Stimulated activated naive CD8-positive, alpha-beta T cell treated with anti-CD3 and anti-CD28 coated beads, Interleukin-15, amount 100 ng/mL, for 72 hours (primary cell): ENCODE data around the gene WDR4.

Experiments
- ATAC-seq: fragments of 150-1000 bp; cut with Tn5 transposase; 2 replicates; pipeline ENCODE4 v1.10.0; 2021; ENCODE audit warnings: mild to moderate bottlenecking, moderate library complexity
- DNase-seq, 2 donors: peaks; one replicate each; pipeline ENCODE4 v3.0.0; 2021 to 2022
- H3K27ac Mint-ChIP-seq, 2 donors: one replicate each; pipeline ENCODE4 v1.8.0; 2022; ENCODE audit warnings: mild to moderate bottlenecking in 2 of 2, mixed read lengths in 2 of 2, moderate library complexity in 2 of 2
- H3K27me3 Mint-ChIP-seq: one replicate; pipeline ENCODE4 v1.8.0; 2022; ENCODE audit warnings: mixed read lengths
- H3K4me1 Mint-ChIP-seq: one replicate; pipeline ENCODE4 v1.8.0; 2022; ENCODE audit warnings: mild to moderate bottlenecking, mixed read lengths
- H3K4me3 Mint-ChIP-seq, 2 donors: one replicate each; pipeline ENCODE4 v1.8.0; 2022; ENCODE audit warnings: mild to moderate bottlenecking in 2 of 2, mixed read lengths in 2 of 2, moderate library complexity in 1 of 2
- H3K9me3 Mint-ChIP-seq, 2 donors: one replicate each; pipeline ENCODE4 v1.8.0; 2022; ENCODE audit warnings: mixed read lengths in 2 of 2

The WDR4 gene

DNA sequence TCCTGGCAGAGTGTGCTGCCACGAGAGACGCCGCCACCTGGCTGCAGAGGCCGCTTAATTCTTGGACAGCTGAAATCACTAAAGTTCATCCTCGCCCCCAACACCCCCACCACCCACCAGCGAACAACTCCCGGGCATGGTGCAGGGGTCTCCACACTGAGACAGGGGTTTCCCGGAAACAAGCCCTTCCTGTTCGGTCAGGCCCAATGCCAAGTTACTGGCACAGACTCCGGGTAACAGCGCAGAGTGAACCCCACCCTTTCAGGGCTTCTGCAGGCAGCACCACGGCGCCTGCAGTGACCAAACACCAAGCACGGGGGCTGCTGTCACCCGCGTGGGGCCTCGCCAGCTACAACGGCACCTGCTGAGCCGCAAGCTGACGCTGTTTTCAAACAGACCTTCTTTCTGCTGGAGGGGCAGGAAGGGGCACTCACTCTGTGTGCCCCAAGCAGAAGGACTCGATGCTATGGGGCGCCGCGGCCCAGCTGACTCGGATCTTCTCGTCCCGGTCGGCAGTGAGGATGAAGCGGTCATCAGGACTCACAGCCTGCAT lies 17.4 kb downstream of the WDR4 start:
- Mint-ChIP-seq H3K4me1 (peaks cover 57% of the 10 kb centered on the region), H3K4me3 (no peak overlapping the region)

DNA sequence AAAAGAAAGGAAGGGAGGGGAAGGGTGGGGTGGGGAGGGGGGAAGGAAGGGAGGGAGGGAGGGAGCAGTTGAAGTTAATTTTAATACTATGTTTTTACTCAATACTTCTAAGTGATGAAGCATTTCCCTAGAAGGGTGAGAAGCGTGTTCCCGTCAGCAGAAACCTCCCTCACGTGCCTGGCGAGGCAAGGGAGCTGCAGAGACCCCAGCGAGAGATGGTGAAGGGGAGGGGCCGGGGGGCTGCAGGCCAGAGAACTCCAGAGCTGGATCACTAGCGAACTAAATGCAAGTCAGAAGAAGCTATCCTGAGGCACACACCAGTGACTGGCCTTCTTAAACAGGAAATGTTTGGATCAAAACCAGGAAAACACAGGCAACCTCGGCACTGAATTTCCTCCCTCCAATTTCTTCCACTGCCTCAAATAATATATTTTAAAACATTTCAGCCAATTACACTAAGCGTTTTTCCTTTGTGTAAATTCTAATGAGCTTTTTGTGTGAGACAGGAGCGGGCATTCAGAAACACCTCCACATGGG lies 18.0 kb downstream of the WDR4 start:
- no peak for DNase-seq
- Mint-ChIP-seq H3K9me3 (no peaks in the 10 kb centered on the region), H3K4me1 (peaks cover 57% of the 10 kb centered on the region), H3K4me3 (no peak overlapping the region), H3K27ac (no peak overlapping the region), H3K27me3 (no peaks in the 10 kb centered on the region)
- no peak for ATAC-seq

More for the DNA sequence above, 17.4 kb downstream of the WDR4 start:
- H3K27ac Mint-ChIP-seq: no peak overlapping the region
- H3K27me3 Mint-ChIP-seq: no peaks in the 10 kb centered on the region
- no peak for ATAC-seq
- H3K9me3 Mint-ChIP-seq: no peaks in the 10 kb centered on the region
- no peak for DNase-seq

DNA sequence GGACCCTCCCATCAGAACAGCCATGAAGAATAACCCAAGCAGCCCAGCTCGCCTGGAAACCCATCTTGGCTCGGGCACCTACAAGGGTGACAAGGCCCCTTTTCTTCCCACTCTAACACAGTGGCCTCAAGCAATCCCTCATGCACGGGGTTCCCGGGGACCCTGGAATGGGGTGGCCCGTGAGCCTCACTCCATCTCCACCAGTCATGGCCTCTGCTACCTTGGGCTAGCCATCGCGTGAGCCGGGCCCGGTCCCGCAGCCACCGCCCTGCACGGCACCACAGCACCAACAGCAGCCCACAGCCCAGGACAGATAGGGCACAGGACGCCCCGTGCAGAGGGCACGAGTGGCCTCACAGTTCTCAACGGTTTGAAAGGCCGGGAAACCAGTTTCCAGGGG lies 19.0 kb downstream of the WDR4 start:
- Mint-ChIP-seq H3K4me1 (peaks cover 49% of the 10 kb centered on the region), H3K27me3 (no peaks in the 10 kb centered on the region), H3K4me3 (no peak overlapping the region), H3K27ac (no peak overlapping the region), H3K9me3 (no peaks in the 10 kb centered on the region)
- DNase-seq (no peak), ATAC-seq (no peak)

DNA sequence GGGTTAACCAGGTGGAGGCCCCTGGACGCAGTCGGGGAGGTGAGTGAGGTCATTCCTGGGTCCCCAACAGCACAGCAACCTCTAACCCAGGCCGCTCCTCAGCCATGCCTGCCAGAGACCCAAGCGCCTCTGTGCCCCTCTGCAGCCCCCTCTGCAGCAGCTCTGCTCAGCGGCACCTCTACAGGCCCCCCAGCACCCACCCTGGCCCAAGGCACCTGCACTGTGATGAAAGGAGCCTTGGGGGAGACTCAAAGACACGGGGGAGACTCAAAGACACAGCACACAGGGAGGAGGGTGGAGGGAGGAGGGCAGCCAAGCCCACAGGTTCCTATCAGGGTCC lies 19.5 kb downstream of the WDR4 start:
- H3K9me3 Mint-ChIP-seq: no peaks in the 10 kb centered on the region
- no peaks in the 10 kb centered on the region for H3K27me3 Mint-ChIP-seq
- peaks cover 45% of the 10 kb centered on the region for H3K4me1 Mint-ChIP-seq
- no peak overlapping the region for H3K27ac Mint-ChIP-seq
- ATAC-seq (no peak), DNase-seq (no peak)
- H3K4me3 Mint-ChIP-seq: no peak overlapping the region

DNA sequence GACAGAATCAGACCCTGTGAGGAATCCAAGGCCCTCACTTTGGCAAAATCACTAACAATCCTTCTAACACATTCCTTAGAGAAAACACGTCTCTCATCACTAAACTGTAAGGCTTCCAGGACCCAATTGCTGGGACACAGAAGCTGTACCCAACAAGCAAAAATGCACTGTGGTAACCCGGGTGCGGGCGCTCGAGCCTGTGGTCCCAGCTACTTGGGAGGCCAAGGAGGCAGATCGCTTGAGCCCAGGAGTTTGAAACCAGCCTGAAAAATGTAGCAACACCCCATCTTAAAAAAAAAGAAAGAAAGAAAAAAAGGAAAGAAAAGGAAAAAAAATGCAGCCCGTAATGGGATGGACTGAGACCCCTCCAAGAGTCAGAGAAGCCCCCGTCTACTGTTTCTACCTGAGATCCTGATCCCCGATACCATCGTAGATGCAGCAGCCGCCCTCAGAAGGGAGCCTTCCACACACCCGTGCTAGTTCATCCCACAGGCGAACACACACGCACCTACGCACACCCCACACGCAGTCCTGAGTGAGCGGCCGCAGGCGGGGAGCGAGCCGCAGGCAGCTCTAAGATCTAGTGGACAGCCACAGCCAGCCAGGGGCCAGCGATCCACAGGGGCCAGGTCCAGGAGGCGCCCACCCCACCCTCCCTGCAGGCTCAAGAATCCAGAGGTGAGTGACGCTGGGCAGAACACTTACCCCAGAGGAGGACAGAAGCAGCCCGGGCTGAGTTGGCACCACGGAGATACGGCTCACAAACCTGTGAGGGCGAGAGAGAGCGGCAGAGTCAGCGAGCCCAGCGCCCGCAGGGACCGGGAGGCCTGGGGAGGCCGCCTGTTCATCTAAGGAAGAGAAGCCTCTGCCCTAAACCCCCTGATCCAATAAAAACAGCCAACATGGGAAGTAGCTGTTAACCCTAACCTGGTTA lies 20.1 kb downstream of the WDR4 start:
- H3K9me3 Mint-ChIP-seq: no peaks in the 10 kb centered on the region
- DNase-seq: no peak
- ATAC-seq: no peak
- peak overlapping the region; percentile 48 to 56 for H3K27ac Mint-ChIP-seq
- H3K4me3 Mint-ChIP-seq: no peak overlapping the region
- H3K4me1 Mint-ChIP-seq: peaks cover 39% of the 10 kb centered on the region
- no peaks in the 10 kb centered on the region for H3K27me3 Mint-ChIP-seq

DNA sequence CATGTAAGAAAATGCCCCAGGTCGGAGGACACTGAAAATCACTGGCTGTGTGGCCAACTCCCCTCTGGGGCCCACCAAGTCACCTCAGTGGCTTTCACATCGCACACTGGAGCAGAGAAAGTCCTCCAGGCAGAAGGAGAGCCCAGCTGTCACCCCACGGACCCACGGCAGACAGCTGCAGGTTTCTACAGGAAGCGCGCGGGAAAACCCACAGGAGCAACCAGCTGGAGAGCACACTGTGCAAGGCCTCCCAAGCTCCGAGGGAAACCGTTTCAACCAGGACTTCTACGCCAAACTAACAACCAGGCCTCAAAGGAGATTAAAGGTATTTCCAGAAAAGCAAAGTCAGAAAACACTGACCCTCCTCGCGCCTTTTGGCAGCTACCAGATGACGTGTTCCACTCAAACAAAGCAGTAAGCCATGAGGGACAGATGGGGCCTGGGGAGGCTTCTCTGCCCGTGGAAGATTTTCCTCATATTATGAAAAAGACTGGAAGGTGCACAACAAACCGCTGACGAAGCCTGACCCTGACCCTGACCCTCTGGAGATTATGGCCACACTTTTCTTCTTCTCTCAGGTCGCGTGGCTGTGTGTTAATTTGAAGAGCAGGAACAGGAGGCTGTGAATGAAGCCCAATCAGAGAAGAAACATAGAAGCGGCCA lies 21.0 kb downstream of the WDR4 start:
- Mint-ChIP-seq H3K27me3 (no peaks in the 10 kb centered on the region), H3K9me3 (no peaks in the 10 kb centered on the region), H3K4me3 (no peak overlapping the region), H3K27ac (peak overlapping the region in 1 of 2 donors; percentile 64), H3K4me1 (peaks cover 39% of the 10 kb centered on the region)
- DNase-seq (no peak), ATAC-seq (no peak)

DNA sequence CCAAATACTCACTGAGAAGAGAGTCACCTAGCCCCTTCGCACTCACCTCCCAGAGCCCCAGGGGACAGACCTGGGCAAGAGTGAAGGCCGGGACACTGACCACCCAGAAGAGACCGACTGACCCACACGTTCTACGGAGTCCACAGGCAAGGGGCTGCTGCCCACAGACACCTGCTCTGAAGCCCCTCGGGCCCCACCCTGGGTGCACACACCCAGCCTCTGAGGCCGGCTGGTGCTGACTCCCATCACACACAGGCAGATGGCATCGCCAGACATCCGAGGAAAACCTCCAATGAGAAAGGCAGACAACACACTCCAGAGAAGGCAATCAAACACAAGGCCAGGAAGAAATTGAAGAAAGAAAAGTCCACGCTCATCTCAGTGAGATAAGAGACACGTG lies 22.1 kb downstream of the WDR4 start:
- H3K27me3 Mint-ChIP-seq: no peaks in the 10 kb centered on the region
- no peak overlapping the region for H3K4me3 Mint-ChIP-seq
- peak overlapping the region in 1 of 2 donors; percentile 16 for H3K27ac Mint-ChIP-seq
- no peak for DNase-seq
- H3K4me1 Mint-ChIP-seq: peaks cover 32% of the 10 kb centered on the region
- no peaks in the 10 kb centered on the region for H3K9me3 Mint-ChIP-seq
- no peak for ATAC-seq

DNA sequence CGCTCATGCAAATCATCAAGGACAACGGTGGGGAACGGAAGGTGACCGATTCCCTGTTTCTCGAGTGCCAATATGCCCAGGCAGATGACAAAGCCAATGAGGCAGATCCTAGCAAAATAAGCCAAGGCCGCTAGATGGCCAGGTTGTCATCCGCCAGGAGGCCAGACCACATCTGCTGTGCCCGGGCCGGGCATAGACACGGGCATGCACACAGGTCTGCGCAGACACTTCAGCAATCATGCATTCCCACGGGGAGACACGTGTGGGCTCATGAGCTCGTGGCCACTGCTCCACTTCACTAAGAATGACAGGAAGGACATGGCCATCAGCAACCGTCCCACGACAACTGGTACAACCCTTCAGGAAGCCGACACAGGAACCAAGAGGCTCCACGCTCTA lies 23.4 kb downstream of the WDR4 start:
- Mint-ChIP-seq H3K4me3 (no peak overlapping the region), H3K27me3 (no peaks in the 10 kb centered on the region), H3K9me3 (no peaks in the 10 kb centered on the region), H3K27ac (no peak overlapping the region), H3K4me1 (peaks cover 36% of the 10 kb centered on the region)
- DNase-seq (no peak), ATAC-seq (no peak)

DNA sequence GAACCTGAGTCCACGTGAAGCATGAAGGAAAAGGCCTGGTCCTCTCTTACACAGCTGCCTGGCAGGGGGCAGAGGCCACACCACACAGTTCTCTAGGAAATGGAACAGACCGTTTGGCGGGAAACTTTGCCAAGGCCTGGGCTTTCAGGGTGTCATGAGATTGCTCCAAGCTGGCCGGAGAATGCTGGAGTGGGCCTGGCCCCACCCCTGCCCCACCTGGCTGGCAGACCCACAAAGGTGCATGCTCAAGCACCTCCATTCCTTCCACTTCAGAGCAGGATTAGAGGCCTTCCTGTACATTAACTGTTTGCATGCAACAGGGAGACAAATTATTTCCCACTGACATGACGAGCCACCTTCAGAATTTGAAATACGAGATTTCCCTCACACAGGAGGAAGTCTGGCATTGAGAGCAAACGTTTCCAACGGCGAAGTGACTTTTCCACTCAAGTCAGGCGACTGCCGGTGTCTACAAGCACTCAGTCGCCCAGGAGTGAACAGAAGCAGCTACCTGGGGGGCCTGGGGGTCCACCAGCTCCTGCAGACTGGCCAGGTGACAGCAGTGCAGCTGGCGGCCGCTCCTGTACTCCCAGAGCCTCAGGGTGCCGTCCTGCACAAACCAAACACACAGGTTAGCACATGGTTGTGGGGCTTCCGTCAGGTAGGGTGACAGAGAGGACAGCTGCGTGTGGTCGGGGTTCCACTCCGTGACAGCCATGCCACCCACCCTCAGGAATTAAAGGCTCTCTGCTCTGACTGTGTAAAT lies 24.0 kb downstream of the WDR4 start:
- H3K27ac Mint-ChIP-seq: no peak overlapping the region
- peaks cover 31% of the 10 kb centered on the region for H3K4me1 Mint-ChIP-seq
- H3K27me3 Mint-ChIP-seq: no peaks in the 10 kb centered on the region
- no peaks in the 10 kb centered on the region for H3K9me3 Mint-ChIP-seq
- no peak for DNase-seq
- no peak overlapping the region for H3K4me3 Mint-ChIP-seq
- ATAC-seq: no peak

DNA sequence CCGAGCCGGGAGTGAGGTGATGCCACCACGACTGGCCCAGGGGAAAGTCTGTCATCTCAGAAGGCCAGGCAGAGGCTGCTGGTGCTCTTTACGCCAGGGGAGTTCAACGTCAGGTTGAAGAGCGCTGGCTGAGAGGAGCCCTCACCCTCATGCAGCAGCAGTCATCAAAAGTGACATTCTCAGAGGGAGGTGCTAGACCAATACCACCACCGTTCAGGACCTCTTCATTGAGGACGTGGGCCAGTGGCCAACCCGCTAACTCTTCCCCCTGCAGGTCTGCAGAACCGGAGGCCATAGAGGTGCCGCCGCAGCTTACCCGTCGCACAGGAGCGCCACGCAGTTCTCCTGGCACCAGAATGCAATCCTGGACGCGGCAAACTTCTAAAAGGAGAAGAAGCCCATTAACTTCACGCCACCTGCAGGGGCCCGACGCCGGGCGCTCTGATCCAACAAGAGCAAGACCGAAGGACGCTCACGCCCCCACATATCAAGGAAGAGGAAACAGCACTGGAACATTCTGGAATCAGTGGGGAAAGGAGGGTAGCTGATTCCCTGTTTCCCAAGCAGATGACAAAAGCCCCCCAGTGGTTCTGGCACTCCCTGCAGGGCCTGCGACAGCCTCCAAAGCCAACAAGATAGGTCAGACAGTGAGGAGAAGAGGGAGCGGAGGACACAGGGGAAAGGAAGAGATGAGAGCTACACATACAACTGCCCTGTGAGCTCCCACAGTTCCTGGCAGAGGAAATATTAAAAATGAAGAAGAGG lies 24.9 kb downstream of the WDR4 start:
- no peak for ATAC-seq
- Mint-ChIP-seq H3K4me3 (no peak overlapping the region), H3K27me3 (no peaks in the 10 kb centered on the region), H3K9me3 (no peaks in the 10 kb centered on the region), H3K27ac (no peak overlapping the region), H3K4me1 (peaks cover 38% of the 10 kb centered on the region)
- DNase-seq: no peak

DNA sequence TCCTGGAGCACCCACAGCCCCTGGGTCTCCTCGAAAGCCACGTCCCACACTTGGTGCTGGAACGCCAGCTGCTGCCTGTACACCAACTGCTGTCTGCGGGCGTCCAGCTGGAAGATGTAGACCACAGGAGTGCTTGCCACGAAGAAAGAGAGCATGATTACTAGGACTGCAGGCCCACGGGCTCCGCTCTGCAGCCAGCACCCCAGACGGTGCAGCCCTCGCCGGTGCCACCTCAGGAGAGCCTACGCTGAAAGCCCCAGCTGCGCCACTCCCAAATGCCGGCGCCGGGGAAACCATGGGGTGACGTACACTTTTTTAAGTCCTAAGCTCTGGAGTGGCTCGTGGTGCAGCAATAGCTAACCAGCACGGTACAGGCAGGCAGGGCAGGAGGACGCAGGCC lies 25.7 kb downstream of the WDR4 start:
- DNase-seq (no peak), ATAC-seq (no peak)
- Mint-ChIP-seq H3K27ac (no peak overlapping the region), H3K4me3 (no peak overlapping the region), H3K27me3 (no peaks in the 10 kb centered on the region), H3K9me3 (no peaks in the 10 kb centered on the region), H3K4me1 (peaks cover 38% of the 10 kb centered on the region)

DNA sequence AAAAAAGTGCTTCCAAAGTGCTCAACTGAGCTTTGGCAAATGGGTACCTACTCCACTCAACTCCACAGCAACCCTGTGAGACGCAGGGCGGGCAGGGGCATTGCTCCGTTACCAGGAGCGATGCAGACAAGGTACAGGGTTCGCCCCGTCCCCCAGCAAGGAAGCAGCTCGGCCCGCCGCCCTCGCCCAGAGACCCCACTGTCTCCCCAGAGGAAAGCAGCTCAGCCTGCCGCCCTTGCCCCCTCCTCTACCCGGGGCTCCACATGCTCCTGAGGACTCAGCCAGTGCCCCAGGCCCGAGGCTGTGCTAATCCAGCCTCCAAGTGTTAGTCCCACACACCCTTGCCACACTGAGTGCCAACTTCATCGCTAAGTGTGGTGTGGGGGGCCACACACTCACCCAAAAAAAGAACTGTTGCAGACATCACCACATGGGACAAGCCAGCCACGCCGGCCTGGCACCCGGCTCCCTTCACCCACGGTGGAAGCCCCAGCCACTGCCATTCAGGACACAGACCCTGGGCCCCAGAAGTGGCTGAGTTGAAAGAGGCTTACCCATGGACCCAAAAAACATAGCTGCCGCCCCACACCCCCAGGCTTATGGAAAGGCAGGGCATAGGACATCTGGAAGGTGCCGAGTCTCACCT lies 26.3 kb downstream of the WDR4 start:
- H3K9me3 Mint-ChIP-seq: no peaks in the 10 kb centered on the region
- no peaks in the 10 kb centered on the region for H3K27me3 Mint-ChIP-seq
- no peak for ATAC-seq
- DNase-seq: no peak
- peak overlapping the region in 1 of 2 donors; percentile 79 for H3K27ac Mint-ChIP-seq
- no peak overlapping the region for H3K4me3 Mint-ChIP-seq
- peaks cover 35% of the 10 kb centered on the region for H3K4me1 Mint-ChIP-seq

DNA sequence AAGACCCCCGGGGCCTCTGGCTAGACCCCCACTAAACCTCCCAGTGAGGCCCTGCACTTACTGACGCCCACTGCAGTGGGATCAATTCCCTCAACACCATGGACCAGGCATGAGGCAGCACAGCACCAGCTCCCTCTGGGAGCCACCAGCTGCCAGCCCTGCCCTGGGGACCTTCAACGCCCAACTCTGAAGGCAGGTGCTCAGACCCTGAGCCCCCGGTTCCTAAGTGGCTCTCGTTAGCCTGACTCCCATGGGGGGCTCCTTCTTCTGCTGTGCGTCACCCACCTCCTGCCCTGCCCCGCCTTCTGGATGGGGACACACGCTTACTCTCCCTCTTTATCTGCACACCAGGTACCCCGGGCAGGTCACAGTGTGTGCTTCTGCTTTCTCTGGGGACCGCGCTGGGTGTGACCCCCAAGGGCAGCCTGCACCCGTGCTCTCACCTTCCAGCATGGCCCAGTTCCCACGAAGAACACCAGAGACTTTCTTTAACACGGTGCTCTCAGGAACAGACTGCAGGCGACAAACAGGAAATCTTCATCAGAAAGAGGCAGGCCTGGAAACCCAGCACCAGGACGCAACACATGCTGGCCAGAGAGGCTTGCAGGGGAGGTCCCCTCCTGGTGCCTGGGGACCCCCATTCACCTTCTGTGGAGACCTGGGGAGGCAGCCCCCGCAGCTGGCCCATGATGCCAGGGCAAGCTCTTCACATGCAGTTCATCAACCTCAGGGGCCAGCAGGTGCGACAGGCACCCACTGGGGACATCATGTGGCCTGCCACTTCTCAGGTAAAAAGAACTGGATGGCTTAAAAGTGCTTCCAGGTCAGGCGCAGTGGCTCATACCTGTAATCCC lies 27.3 kb downstream of the WDR4 start:
- Mint-ChIP-seq H3K27me3 (no peaks in the 10 kb centered on the region), H3K4me3 (no peak overlapping the region), H3K27ac (peak overlapping the region in 1 of 2 donors; percentile 62), H3K4me1 (peaks cover 27% of the 10 kb centered on the region), H3K9me3 (no peaks in the 10 kb centered on the region)
- no peak for ATAC-seq
- DNase-seq: no peak
